ENCODE results near the gene WIZ. TPM values are rescaled to one million over a fixed set of nuclear protein-coding genes. Genes with fewer than 3 reads are reported as not detected.

The WIZ gene
- total and polyA plus RNA-seq, 2 of the 4 experiments (the other 2 are of a cell fraction), result 0.90 to 27.1 TPM

DNA sequence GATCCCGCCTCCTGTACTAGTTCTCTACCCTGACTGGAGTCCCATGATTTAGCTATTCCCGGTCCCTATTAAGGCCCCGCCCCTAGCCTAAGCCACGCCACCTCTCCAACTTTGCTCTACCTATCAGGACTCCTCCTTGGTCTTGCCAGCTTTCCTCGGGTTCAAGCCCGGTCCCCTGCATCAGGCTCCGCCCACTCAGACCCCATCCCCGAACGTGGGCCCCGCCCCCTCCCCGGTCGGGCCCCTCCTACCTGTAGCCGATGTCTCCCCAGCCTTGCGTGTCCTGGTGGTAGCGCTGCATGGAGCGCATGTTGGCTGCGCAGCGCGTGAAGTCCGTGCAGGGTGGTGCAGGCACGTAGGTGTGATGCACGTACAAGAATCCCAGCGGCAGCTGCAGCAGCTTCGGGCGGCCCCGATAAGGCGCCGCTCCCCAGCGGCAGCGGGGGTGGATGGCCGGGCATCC, 21.9 kb upstream of the WIZ start:
- H2BK5ac ChIP-seq (ENCODE audit: low read depth, low read length, poor library complexity, severe bottlenecking), result no peak overlapping the region
- intact Hi-C loops (cut with micrococcal nuclease), result no loop called here

More for the DNA sequence above, 21.9 kb upstream of the WIZ start:
- H2AK9ac ChIP-seq (replicated peaks; ENCODE audit: low read depth, low read length, poor library complexity), result no peak overlapping the region
- H3K18ac ChIP-seq (ENCODE audit: low read depth, low read length), result no peak overlapping the region
- CTCF ChIA-PET, result interaction anchor here (0.5 kb wide), 1 partner anchor 379 kb away, joined by 3 read pairs; no protein-coding TSS in a partner anchor
- no peaks in the 10 kb centered on the region for H3K36me3 ChIP-seq (ENCODE audit: control insufficient read depth, insufficient read depth, low read length)
- no peak overlapping the region for H3K4me2 ChIP-seq (ENCODE audit: low read depth, low read length)
- no peak overlapping the region for H2BK15ac ChIP-seq (ENCODE audit: low read depth, low read length)
- WGBS, 2 experiments (ENCODE audit: extremely low coverage in 2 of 2, insufficient read length in 1 of 2), result 57% methylated on average over 13 of the region's 31 CpGs; no CpG with 5 or more reads in 1 of the 2 experiments
- ATAC-seq (ENCODE audit: low read depth), result no peak
- peaks cover 17% of the 10 kb centered on the region for H3K27me3 ChIP-seq (ENCODE audit: control insufficient read depth, insufficient read depth, low read length)
- dilution Hi-C loops (cut with HindIII; ENCODE audit: low sequenced_read_pairs, unreplicated experiment), result no loop called here
- no peak overlapping the region for H3K4ac ChIP-seq (ENCODE audit: low read depth, low read length)
- in situ Hi-C loops (cut with MboI; ENCODE audit: low sequenced_read_pairs), result no loop called here
- H3K4me1 ChIP-seq (ENCODE audit: control insufficient read depth, insufficient read depth, low read length), result no peaks in the 10 kb centered on the region; the same call in 1 of the 2 replicates
- BruUV-seq (replicated peaks), result no TSS peak
- H2AK5ac ChIP-seq (ENCODE audit: low read depth, low read length), result no peak overlapping the region
- TF ChIP-seq RCOR1 (IDR thresholded peaks at IDR 0.05; ENCODE audit: insufficient replicate concordance, low read length), result no peak
- TF ChIP-seq, protein P1, sequence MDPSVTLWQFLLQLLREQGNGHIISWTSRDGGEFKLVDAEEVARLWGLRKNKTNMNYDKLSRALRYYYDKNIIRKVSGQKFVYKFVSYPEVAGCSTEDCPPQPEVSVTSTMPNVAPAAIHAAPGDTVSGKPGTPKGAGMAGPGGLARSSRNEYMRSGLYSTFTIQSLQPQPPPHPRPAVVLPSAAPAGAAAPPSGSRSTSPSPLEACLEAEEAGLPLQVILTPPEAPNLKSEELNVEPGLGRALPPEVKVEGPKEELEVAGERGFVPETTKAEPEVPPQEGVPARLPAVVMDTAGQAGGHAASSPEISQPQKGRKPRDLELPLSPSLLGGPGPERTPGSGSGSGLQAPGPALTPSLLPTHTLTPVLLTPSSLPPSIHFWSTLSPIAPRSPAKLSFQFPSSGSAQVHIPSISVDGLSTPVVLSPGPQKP (IDR thresholded peaks at IDR 0.05; ENCODE audit: borderline replicate concordance, low read depth, low read length), result no peak
- no peaks in the 10 kb centered on the region for H4K20me1 ChIP-seq (ENCODE audit: insufficient read depth, low read length)
- H2BK20ac ChIP-seq (ENCODE audit: low read depth, low read length), result no peak overlapping the region
- POLR2A ChIA-PET (ENCODE audit: unreplicated experiment), result no interaction called here
- H3K56ac ChIP-seq (ENCODE audit: extremely low read depth, insufficient read depth, low read length), result no peak overlapping the region
- no peak overlapping the region for H4K5ac ChIP-seq (ENCODE audit: low read depth, low read length)
- no peaks in the 10 kb centered on the region for H3K9me3 ChIP-seq (ENCODE audit: control insufficient read depth, insufficient read depth, low read length)
- no peak overlapping the region for H3K23ac ChIP-seq (ENCODE audit: low read depth, low read length)
- no peak overlapping the region for H3K4me3 ChIP-seq (ENCODE audit: insufficient read depth, low read depth, low read length)
- no peak overlapping the region for H4K91ac ChIP-seq (ENCODE audit: insufficient read depth, low read depth, low read length)
- no peaks in the 10 kb centered on the region for H3K9me1 ChIP-seq (ENCODE audit: insufficient read depth, low read length)
- H3K27ac ChIP-seq (ENCODE audit: insufficient read depth, low read length), result no peak overlapping the region
- no peak overlapping the region for H2BK120ac ChIP-seq (ENCODE audit: low read depth, low read length)
- H4K8ac ChIP-seq (ENCODE audit: low read depth in 2 of 2, low read length in 2 of 2), result no peak overlapping the region
- H3K14ac ChIP-seq (replicated peaks; ENCODE audit: low read depth, low read length), result no peak overlapping the region
- DNase-seq, result no peak
- no peak overlapping the region for H2AFZ ChIP-seq (replicated peaks; ENCODE audit: low read length, poor library complexity)
- H3K79me1 ChIP-seq (ENCODE audit: low read depth in 1 of 2, low read length in 2 of 2), result no peaks in the 10 kb centered on the region
- no peak overlapping the region for H3K9ac ChIP-seq (ENCODE audit: low read depth, low read length)

Data from IMR-90 (cell line).